ENCODE results near the gene ZNF70. TPM values are rescaled to one million over a fixed set of nuclear protein-coding genes. Genes with fewer than 3 reads are reported as not detected.

Gene ZNF70
- total and polyA plus RNA-seq, 2 donors (not counting 1 experiment from before 2014, with no cell fraction given), result 2.1 to 8.3 TPM

GRCh38 chr22:23779731-23780130, 28.8 kb upstream of the ZNF70 start:
- ChIA-PET CTCF (no interaction called here), POLR2A (no interaction called here)
- no peaks in the 10 kb centered on the region for H3K27me3 ChIP-seq (replicated peaks in 1 of 4; ENCODE audit: control extremely low read depth in 1 of 4, control insufficient read depth in 3 of 4, insufficient read depth in 4 of 4, low read length in 3 of 4)
- H4K20me1 ChIP-seq (ENCODE audit: control insufficient read depth, insufficient read depth, low read length, poor library complexity, severe bottlenecking), result no peaks in the 10 kb centered on the region
- H3K9me3 ChIP-seq (ENCODE audit: control extremely low read depth in 1 of 3, control insufficient read depth in 2 of 3, insufficient read depth in 1 of 3, low read length in 2 of 3), result no peaks in the 10 kb centered on the region
- intact Hi-C loops (cut with micrococcal nuclease), result loop anchor here (10.0 kb wide), 1 partner anchor 235 kb away; the partner anchor contains the start of gene CABIN1
- ATAC-seq (ENCODE audit: low read depth), result no peak
- H2AFZ ChIP-seq (ENCODE audit: insufficient read depth, low read depth, low read length, poor library complexity, severe bottlenecking), result no peak overlapping the region
- peaks cover 8% of the 10 kb centered on the region for H3K4me1 Mint-ChIP-seq
- no peak overlapping the region for H3K27ac Mint-ChIP-seq
- 91% methylated on average over 4 of the region's 5 CpGs for WGBS (ENCODE audit: insufficient coverage)
- H3K4me3 Mint-ChIP-seq, result no peak overlapping the region
- H3K9me3 Mint-ChIP-seq (ENCODE audit: insufficient read depth), result no peaks in the 10 kb centered on the region
- no peak overlapping the region for H3K4me3 ChIP-seq (ENCODE audit: control extremely low read depth in 1 of 5, extremely low read depth in 1 of 5, insufficient read depth in 1 of 5, low read depth in 2 of 5, low read length in 4 of 5)
- H3K9ac ChIP-seq (ENCODE audit: low read length), result no peak overlapping the region
- H3K27me3 Mint-ChIP-seq, result no peaks in the 10 kb centered on the region
- H3K27ac ChIP-seq (ENCODE audit: low read length in 2 of 2), result no peak overlapping the region
- H3K4me1 ChIP-seq (ENCODE audit: control insufficient read depth in 2 of 2, insufficient read depth in 2 of 2, low read length in 2 of 2), result peaks cover 11% of the 10 kb centered on the region in 2 donors
- no peaks in the 10 kb centered on the region for H3K79me2 ChIP-seq (ENCODE audit: control insufficient read depth, insufficient read depth, low read length)
- H3K4me2 ChIP-seq (replicated peaks; ENCODE audit: low read depth, low read length, poor library complexity, severe bottlenecking), result no peak overlapping the region
- peaks cover 0 to 10% of the 10 kb centered on the region in 2 experiments for H3K36me3 ChIP-seq (replicated peaks in 1 of 2; ENCODE audit: control extremely low read depth in 1 of 2, control insufficient read depth in 1 of 2, extremely low read depth in 1 of 2, insufficient read depth in 2 of 2, low read length in 1 of 2)
- TF ChIP-seq EZH2 (IDR thresholded peaks at IDR 0.05; ENCODE audit: borderline replicate concordance, insufficient read depth, low read depth, low read length, poor library complexity, severe bottlenecking) (no peak), CTCF (IDR thresholded peaks at IDR 0.05) (no peak)
- DNase-seq, result no peak

DNA sequence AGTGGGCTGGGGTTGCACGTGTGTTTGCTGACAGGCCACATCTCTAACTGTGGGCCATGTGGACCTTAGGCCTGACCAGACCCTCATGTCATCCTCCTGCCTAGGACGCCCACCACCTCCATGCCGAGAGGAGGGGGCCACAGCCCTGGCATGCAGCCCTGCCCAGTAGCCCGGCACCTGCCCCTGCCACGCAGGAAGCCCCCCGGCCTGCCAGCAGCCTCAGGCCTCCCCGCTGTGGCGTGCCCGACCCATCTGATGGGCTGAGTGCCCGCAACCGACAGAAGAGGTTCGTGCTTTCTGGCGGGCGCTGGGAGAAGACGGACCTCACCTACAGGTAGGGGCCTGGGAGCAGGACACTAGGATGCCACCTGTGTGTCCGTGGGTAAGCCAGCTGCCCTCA, 28.2 kb upstream of the ZNF70 start:
- 96% methylated on average over 16 of the region's 16 CpGs for WGBS (ENCODE audit: insufficient coverage)
- Mint-ChIP-seq H3K4me1 (peaks cover 6% of the 10 kb centered on the region), H3K27me3 (no peaks in the 10 kb centered on the region), H3K9me3 (ENCODE audit: insufficient read depth) (no peaks in the 10 kb centered on the region), H3K4me3 (no peak overlapping the region), H3K27ac (no peak overlapping the region)
- Histone ChIP-seq H3K27me3 (replicated peaks in 1 of 4; ENCODE audit: control extremely low read depth in 1 of 4, control insufficient read depth in 3 of 4, insufficient read depth in 4 of 4, low read length in 3 of 4) (no peaks in the 10 kb centered on the region), H3K4me3 (ENCODE audit: control extremely low read depth in 1 of 5, extremely low read depth in 1 of 5, insufficient read depth in 1 of 5, low read depth in 2 of 5, low read length in 4 of 5) (no peak overlapping the region), H3K27ac (ENCODE audit: low read length in 2 of 2) (no peak overlapping the region), H3K36me3 (replicated peaks in 1 of 2; ENCODE audit: control extremely low read depth in 1 of 2, control insufficient read depth in 1 of 2, extremely low read depth in 1 of 2, insufficient read depth in 2 of 2, low read length in 1 of 2) (peaks cover 0 to 10% of the 10 kb centered on the region in 2 experiments), H3K4me2 (replicated peaks; ENCODE audit: low read depth, low read length, poor library complexity, severe bottlenecking) (no peak overlapping the region), H3K79me2 (ENCODE audit: control insufficient read depth, insufficient read depth, low read length) (no peaks in the 10 kb centered on the region), H3K4me1 (ENCODE audit: control insufficient read depth in 2 of 2, insufficient read depth in 2 of 2, low read length in 2 of 2) (peaks cover 6 to 7% of the 10 kb centered on the region in 2 donors), H3K9me3 (ENCODE audit: control extremely low read depth in 1 of 3, control insufficient read depth in 2 of 3, insufficient read depth in 1 of 3, low read length in 2 of 3) (no peaks in the 10 kb centered on the region), H2AFZ (ENCODE audit: insufficient read depth, low read depth, low read length, poor library complexity, severe bottlenecking) (no peak overlapping the region), H4K20me1 (ENCODE audit: control insufficient read depth, insufficient read depth, low read length, poor library complexity, severe bottlenecking) (no peaks in the 10 kb centered on the region), H3K9ac (ENCODE audit: low read length) (no peak overlapping the region)
- POLR2A ChIA-PET, result interaction anchor here (0.5 kb wide), 1 partner anchor 20 kb away, joined by 5 read pairs; no protein-coding TSS in a partner anchor
- CTCF ChIA-PET, result interaction anchor here (1.1 kb wide), 1 partner anchor 69 kb away, joined by 4 read pairs; no protein-coding TSS in a partner anchor
- ATAC-seq (ENCODE audit: low read depth) (no peak), DNase-seq (no peak)
- intact Hi-C loops (cut with micrococcal nuclease), result no loop called here
- TF ChIP-seq CTCF (IDR thresholded peaks at IDR 0.05), result no peak
- TF ChIP-seq EZH2 (IDR thresholded peaks at IDR 0.05; ENCODE audit: borderline replicate concordance, insufficient read depth, low read depth, low read length, poor library complexity, severe bottlenecking), result no peak

All from B cell (primary cell).